ENCODE measurements around the gene MED27. TPM values are rescaled to one million over a fixed set of nuclear protein-coding genes. Genes with fewer than 3 reads are reported as not detected.

Gene MED27
- total RNA-seq, 1 experiment from 2014 or later, result 24.4 TPM

GRCh38 chr9:131950487-131950886 is 129.2 kb downstream of the MED27 start:
- no peak overlapping the region for H3K4me3 ChIP-seq (ENCODE audit: low read depth in 2 of 2, low read length in 2 of 2)
- CTCF ChIA-PET, result no interaction called here
- POLR2A ChIA-PET, result no interaction called here
- no peaks in the 10 kb centered on the region for H3K27me3 ChIP-seq (ENCODE audit: control insufficient read depth, insufficient read depth, low read length)
- no peak for DNase-seq (ENCODE audit: low read depth, low spot score)
- no peaks in the 10 kb centered on the region for H3K9me3 ChIP-seq (ENCODE audit: control insufficient read depth, insufficient read depth, low read depth, low read length)
- no TSS peak for BruUV-seq (replicated peaks)
- H3K4me1 ChIP-seq (ENCODE audit: control insufficient read depth, insufficient read depth, low read length), result no peaks in the 10 kb centered on the region
- intact Hi-C loops (cut with micrococcal nuclease; ENCODE audit: unreplicated experiment) (no loop called here), in situ Hi-C loops (cut with HindIII; ENCODE audit: low pct_unique_long_range_greater_than_20kb, low sequenced_read_pairs) (no loop called here)
- no peak for TF ChIP-seq CTCF (IDR thresholded peaks at IDR 0.05)
- TF ChIP-seq TCF7L2 (IDR thresholded peaks at IDR 0.05; ENCODE audit: low read depth, low read length), result no peak
- no peak for ATAC-seq
- no peak overlapping the region for H3K27ac ChIP-seq (ENCODE audit: low read length)
- no peaks in the 10 kb centered on the region for H3K36me3 ChIP-seq (ENCODE audit: control insufficient read depth, insufficient read depth, low read length)

GRCh38 chr9:131946180-131946579 is 133.5 kb downstream of the MED27 start:
- intact Hi-C loops (cut with micrococcal nuclease; ENCODE audit: unreplicated experiment) (no loop called here), in situ Hi-C loops (cut with HindIII; ENCODE audit: low pct_unique_long_range_greater_than_20kb, low sequenced_read_pairs) (no loop called here)
- no TSS peak for BruUV-seq (replicated peaks)
- POLR2A ChIA-PET, result no interaction called here
- Histone ChIP-seq H3K9me3 (ENCODE audit: control insufficient read depth, insufficient read depth, low read depth, low read length) (no peaks in the 10 kb centered on the region), H3K27me3 (ENCODE audit: control insufficient read depth, insufficient read depth, low read length) (no peaks in the 10 kb centered on the region), H3K27ac (ENCODE audit: low read length) (no peak overlapping the region), H3K4me3 (ENCODE audit: low read depth in 2 of 2, low read length in 2 of 2) (no peak overlapping the region), H3K36me3 (ENCODE audit: control insufficient read depth, insufficient read depth, low read length) (no peaks in the 10 kb centered on the region), H3K4me1 (ENCODE audit: control insufficient read depth, insufficient read depth, low read length) (no peaks in the 10 kb centered on the region)
- TF ChIP-seq SIN3A (IDR thresholded peaks at IDR 0.05; ENCODE audit: borderline replicate concordance, insufficient read depth, low read depth, low read length) (no peak), CTCF (IDR thresholded peaks at IDR 0.05) (no peak), POLR2AphosphoS5 (IDR thresholded peaks at IDR 0.05; ENCODE audit: low read depth, low read length) (no peak), TCF7L2 (IDR thresholded peaks at IDR 0.05; ENCODE audit: low read depth, low read length) (no peak), REST (IDR thresholded peaks at IDR 0.05; ENCODE audit: insufficient read depth in 1 of 2, low read depth in 2 of 2, low read length in 1 of 2) (no peak)
- DNase-seq (ENCODE audit: low read depth, low spot score) (no peak), ATAC-seq (no peak)
- CTCF ChIA-PET, result interaction anchor here (0.6 kb wide), 1 partner anchor 20 kb away, joined by 3 read pairs; no protein-coding TSS in a partner anchor

Data from Panc1 (cell line).